Adrenal gland (tissue), 12 donors: Measurements from ENCODE around the gene WDR49. TPM values are rescaled to one million over a fixed set of nuclear protein-coding genes. Genes with fewer than 3 reads are reported as not detected.

Experiments
- DNase-seq, 7 donors: peaks; one replicate each; pipeline ENCODE4 v3.0.0-alpha.2; 2019 to 2020
- H3K27ac ChIP-seq, 5 donors: fragments of 200-600 bp; sonication (generic) in 4 of 5; 1 replicate in 3 of 5; 2 replicates in 2 of 5; pipeline versions ENCODE4 v1.5.1 to v1.8.0; 2016 to 2020; ENCODE audit warnings: mild to moderate bottlenecking in 1 of 5
- H3K27me3 ChIP-seq: fragments of 200-600 bp; 2 replicates; pipeline ENCODE4 v1.8.0; 2021
- H3K36me3 ChIP-seq, 2 donors: fragments of 200-600 bp; replicated peaks in 1 of 2; 1 replicate in 1 of 2; 2 replicates in 1 of 2; pipeline versions ENCODE4 v1.5.1 to v1.8.0; 2018 to 2022
- H3K4me1 ChIP-seq, 2 donors: fragments of 200-600 bp; replicated peaks in 1 of 2; 1 replicate in 1 of 2; 2 replicates in 1 of 2; pipeline versions ENCODE4 v1.5.1 to v1.8.0; 2018 to 2021
- H3K4me3 ChIP-seq, 4 donors: fragments of 200-600 bp; sonication (generic) in 3 of 4; one replicate each; pipeline ENCODE4 v1.5.1; 2016 to 2018
- H3K9me3 ChIP-seq, 3 donors: fragments of 200-600 bp; sonication (generic) in 1 of 3; replicated peaks in 1 of 3; 1 replicate in 2 of 3; 2 replicates in 1 of 3; pipeline versions ENCODE4 v1.5.1 to v1.8.0; 2016 to 2021
- CTCF ChIP-seq, 6 experiments: fragments of 450-650 bp in 4 of 6; fragments of 200-600 bp in 2 of 6; sonication (generic) in 1 of 6; IDR thresholded peaks; 1 replicate in 5 of 6; 2 replicates in 1 of 6; pipeline versions ENCODE4 v1.5.1 to v1.8.0; 2016 to 2021; ENCODE audit warnings: antibody characterized with exemption in 6 of 6, mild to moderate bottlenecking in 2 of 6, moderate library complexity in 1 of 6
- POLR2A ChIP-seq, 2 donors: fragments of 450-650 bp; IDR thresholded peaks; one replicate each; pipeline ENCODE4 v1.6.1; 2017; ENCODE audit warnings: antibody characterized with exemption in 2 of 2, mild to moderate bottlenecking in 2 of 2, moderate library complexity in 1 of 2
- WGBS, 4 donors: extraction: QIAGEN DNeasy Blood & Tissue Kit in 2 of 4; methylation state at CpG; one replicate each; pipeline versions ENCODE4 v1.1.5 to v1.1.7; 2013 to 2017; 5-methylcytosine and 5-hydroxymethylcytosine counted together
- intact Hi-C, 2 donors: fragments of 100-400 bp; cut with DNase I; formaldehyde crosslinking; loops; one replicate each; pipeline versions ENCODE4 v1.14.1 to v1.15.0; 2022 to 2023
- polyA plus RNA-seq, 3 donors: library from polyadenylated mRNA; stranded (reverse); fragments of 200-250 nt in 2 of 3; fragments of 350-450 nt in 1 of 3; fragmentation: Illumina TruSeq in 1 of 3; extraction: RNeasy Lipid Tissue Mini Kit (QIAGEN cat#74804) in 1 of 3; gene quantifications; one replicate each; pipeline ENCODE4 v1.2.3, GENCODE V29; 2013 to 2014
- total RNA-seq, 9 donors: library from RNA; depleted of rRNA in 4 of 9; stranded (reverse); fragments of >200 nt in 4 of 9; fragments of 120-200 nt in 1 of 9; fragmentation: NEBNext Ultra II Directional in 1 of 9; extraction: Animal tissue kit (Norgen Biotek cat#: 25700) in 1 of 9; gene quantifications; one replicate each; pipeline versions ENCODE4 v1.1.0 to v1.2.4, GENCODE V29; 2013 to 2023
- donor health status: healthy with polysubstance abuse.
- donor health status: Bipolar disorder and iron deficiency.
- donor health status: DM: yes; HTN: yes; CAD: no.
- donor health status: DM: no; HTN: no; CAD: no.
- donor health status: DM: no; HTN: no; CAD: no.
- donor health status: DM: yes; HTN: yes; CAD: no.

WDR49 gene
- total and polyA plus RNA-seq, 12 donors: 0.07 to 1.3 (median 0.34) TPM; not detected in 5

- DNase-seq: no peak
- TF ChIP-seq CTCF (IDR thresholded peaks at IDR 0.05): no peak
- no peak for TF ChIP-seq POLR2A (IDR thresholded peaks at IDR 0.05)
- no peak overlapping the region for H3K27ac ChIP-seq
- no peaks in the 10 kb centered on the region for H3K27me3 ChIP-seq
- no peaks in the 10 kb centered on the region for H3K4me1 ChIP-seq
- no peaks in the 10 kb centered on the region for H3K36me3 ChIP-seq
- intact Hi-C loops: no loop called here
- H3K9me3 ChIP-seq: no peaks in the 10 kb centered on the region
- WGBS, 4 donors: 56 to 72% (median 64%) methylated on average over 3 of the region's 3 CpGs
- H3K4me3 ChIP-seq: no peak overlapping the region
Measured at GRCh38 chr3:167554898-167555297, 98.8 kb downstream of the WDR49 start.

GRCh38 chr3:167538081-167538480, 115.7 kb downstream of the WDR49 start:
- no peaks in the 10 kb centered on the region for H3K36me3 ChIP-seq
- H3K4me3 ChIP-seq: no peak overlapping the region
- no peaks in the 10 kb centered on the region for H3K4me1 ChIP-seq
- no peaks in the 10 kb centered on the region for H3K9me3 ChIP-seq
- intact Hi-C loops: no loop called here
- no peaks in the 10 kb centered on the region for H3K27me3 ChIP-seq
- WGBS, 4 donors: 38 to 54% (median 47%) methylated on average over 1 of the region's 1 CpG
- no peak overlapping the region for H3K27ac ChIP-seq
- DNase-seq: no peak
- TF ChIP-seq CTCF (IDR thresholded peaks at IDR 0.05): no peak
- no peak for TF ChIP-seq POLR2A (IDR thresholded peaks at IDR 0.05)

- Histone ChIP-seq H3K4me1 (no peaks in the 10 kb centered on the region), H3K36me3 (no peaks in the 10 kb centered on the region), H3K27me3 (no peaks in the 10 kb centered on the region), H3K9me3 (no peaks in the 10 kb centered on the region), H3K4me3 (no peak overlapping the region), H3K27ac (no peak overlapping the region)
- intact Hi-C loops: no loop called here
- TF ChIP-seq CTCF (IDR thresholded peaks at IDR 0.05) (no peak), POLR2A (IDR thresholded peaks at IDR 0.05) (no peak)
- DNase-seq: no peak
Measured at GRCh38 chr3:167521006-167521355, 132.8 kb downstream of the WDR49 start.

- no peak for TF ChIP-seq POLR2A (IDR thresholded peaks at IDR 0.05)
- TF ChIP-seq CTCF (IDR thresholded peaks at IDR 0.05): no peak
- Histone ChIP-seq H3K36me3 (no peaks in the 10 kb centered on the region), H3K27ac (no peak overlapping the region), H3K4me1 (no peaks in the 10 kb centered on the region), H3K27me3 (no peaks in the 10 kb centered on the region), H3K9me3 (no peaks in the 10 kb centered on the region), H3K4me3 (no peak overlapping the region)
- 77 to 87% (median 83%) methylated on average over 2 of the region's 2 CpGs for WGBS, 4 donors
- no peak for DNase-seq
- intact Hi-C loops: no loop called here
Measured at GRCh38 chr3:167520266-167521005, 133.3 kb downstream of the WDR49 start.
